Loucy (cell line): ENCODE results near the gene MAP1A.

ENCODE experiments used
- CTCF ChIP-seq: fragments of 200-600 bp; sonication (generic); conservative IDR thresholded peaks from 2 replicates; pipeline ENCODE4 v1.5.1; 2014; ENCODE audit warnings: mild to moderate bottlenecking, antibody characterized with exemption, low read length
- EZH2phosphoT487 ChIP-seq: fragments of 200-600 bp; IDR thresholded peaks from 2 replicates; pipeline ENCODE4 v1.6.1; 2018; ENCODE audit warnings: antibody characterized with exemption, mild to moderate bottlenecking, moderate library complexity, borderline replicate concordance

GRCh38 chr15:43505738-43506137 lies 11.7 kb upstream of the MAP1A start:
- no peak for TF ChIP-seq CTCF
- no peak for TF ChIP-seq EZH2phosphoT487
